GM10248 (cell line): ENCODE data around the gene ZFP91.

Source experiments
- CTCF ChIA-PET: fragments of 300-600 bp; sonication (Branson Sonifier 250); formaldehyde crosslinking; extraction: SDS; loops from one replicate; lab custom pipeline; 2021; ENCODE audit warnings: antibody characterized with exemption; lab: Yijun Ruan, JAX
- POLR2A ChIA-PET: fragments of 350-650 bp; sonication (Branson Sonifier 250); formaldehyde crosslinking; extraction: SDS; loops from one replicate; lab custom pipeline; 2020; ENCODE audit warnings: antibody characterized with exemption; lab: Yijun Ruan, JAX
- DNase-seq: peaks from one replicate; pipeline ENCODE4 v3.0.0; 2012; ENCODE audit errors: extremely low spot score
- TF ChIP-seq, protein P1 (sequence below): IDR thresholded peaks from 2 replicates; pipeline ENCODE4 v1.5.1; 2012; ENCODE audit warnings: mild to moderate bottlenecking, low read depth; ENCODE audit errors: extremely low read depth, missing control alignments, control extremely low read depth

Gene ZFP91

DNA sequence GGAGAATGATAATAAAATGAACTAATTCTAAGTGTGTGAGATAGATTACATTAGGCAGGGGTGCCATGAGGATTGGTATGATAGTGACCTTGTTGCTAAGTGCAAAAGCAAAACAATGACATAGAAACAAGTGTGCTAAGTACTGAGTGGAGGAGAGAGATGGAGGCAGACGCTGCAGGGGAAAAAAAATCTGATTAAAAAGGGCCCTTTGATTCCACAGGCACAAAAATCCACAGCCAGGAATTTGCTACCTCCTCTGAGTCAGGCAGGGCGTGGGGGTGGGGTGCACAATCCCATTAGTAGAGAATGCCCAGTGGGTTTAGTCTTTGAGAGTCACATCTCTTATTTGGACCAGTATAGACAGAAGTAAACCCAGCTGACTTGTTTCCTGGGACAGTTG lies 43.5 kb downstream of the ZFP91 start, which contains the start of gene CNTF:
Gene CNTF (plus strand): TSS at position 322 of the 400 bp plus-strand sequence. CDS start 88 bp downstream, outside the sequence.
- POLR2A ChIA-PET = no interaction called here
- CTCF ChIA-PET = interaction anchor here (1.0 to 2.6 kb wide), 7 partner anchors 8 to 166 kb away, joined by 3 to 25 read pairs (median 5); no protein-coding TSS in a partner anchor
- TF ChIP-seq, protein P1, sequence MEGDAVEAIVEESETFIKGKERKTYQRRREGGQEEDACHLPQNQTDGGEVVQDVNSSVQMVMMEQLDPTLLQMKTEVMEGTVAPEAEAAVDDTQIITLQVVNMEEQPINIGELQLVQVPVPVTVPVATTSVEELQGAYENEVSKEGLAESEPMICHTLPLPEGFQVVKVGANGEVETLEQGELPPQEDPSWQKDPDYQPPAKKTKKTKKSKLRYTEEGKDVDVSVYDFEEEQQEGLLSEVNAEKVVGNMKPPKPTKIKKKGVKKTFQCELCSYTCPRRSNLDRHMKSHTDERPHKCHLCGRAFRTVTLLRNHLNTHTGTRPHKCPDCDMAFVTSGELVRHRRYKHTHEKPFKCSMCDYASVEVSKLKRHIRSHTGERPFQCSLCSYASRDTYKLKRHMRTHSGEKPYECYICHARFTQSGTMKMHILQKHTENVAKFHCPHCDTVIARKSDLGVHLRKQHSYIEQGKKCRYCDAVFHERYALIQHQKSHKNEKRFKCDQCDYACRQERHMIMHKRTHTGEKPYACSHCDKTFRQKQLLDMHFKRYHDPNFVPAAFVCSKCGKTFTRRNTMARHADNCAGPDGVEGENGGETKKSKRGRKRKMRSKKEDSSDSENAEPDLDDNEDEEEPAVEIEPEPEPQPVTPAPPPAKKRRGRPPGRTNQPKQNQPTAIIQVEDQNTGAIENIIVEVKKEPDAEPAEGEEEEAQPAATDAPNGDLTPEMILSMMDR = no peak
- no peak for DNase-seq

DNA sequence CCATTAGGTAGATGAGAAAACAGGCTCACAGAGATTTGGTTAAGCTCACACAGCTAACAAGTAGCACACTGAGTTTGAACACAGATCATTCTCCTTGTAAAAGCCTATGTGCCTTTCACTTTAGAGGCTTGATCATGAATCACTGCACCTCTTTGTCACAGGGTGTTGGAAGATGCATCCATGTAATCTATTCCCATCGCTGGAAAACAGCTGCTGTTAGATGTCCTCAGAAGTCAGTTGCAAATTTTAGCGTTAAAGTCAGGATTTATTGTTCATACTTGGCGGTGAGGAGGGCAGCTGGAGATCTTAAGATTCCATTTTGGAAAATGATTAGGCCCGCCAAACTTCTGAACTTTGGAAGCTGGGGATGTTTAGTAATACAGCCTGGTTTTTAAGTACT lies 46.2 kb downstream of the ZFP91 start:
- DNase-seq = no peak
- CTCF ChIA-PET = interaction anchor here (1.0 kb wide), 1 partner anchor 57 kb away, joined by 3 read pairs; no protein-coding TSS in a partner anchor
- TF ChIP-seq, protein P1 = no peak
- POLR2A ChIA-PET = no interaction called here

DNA sequence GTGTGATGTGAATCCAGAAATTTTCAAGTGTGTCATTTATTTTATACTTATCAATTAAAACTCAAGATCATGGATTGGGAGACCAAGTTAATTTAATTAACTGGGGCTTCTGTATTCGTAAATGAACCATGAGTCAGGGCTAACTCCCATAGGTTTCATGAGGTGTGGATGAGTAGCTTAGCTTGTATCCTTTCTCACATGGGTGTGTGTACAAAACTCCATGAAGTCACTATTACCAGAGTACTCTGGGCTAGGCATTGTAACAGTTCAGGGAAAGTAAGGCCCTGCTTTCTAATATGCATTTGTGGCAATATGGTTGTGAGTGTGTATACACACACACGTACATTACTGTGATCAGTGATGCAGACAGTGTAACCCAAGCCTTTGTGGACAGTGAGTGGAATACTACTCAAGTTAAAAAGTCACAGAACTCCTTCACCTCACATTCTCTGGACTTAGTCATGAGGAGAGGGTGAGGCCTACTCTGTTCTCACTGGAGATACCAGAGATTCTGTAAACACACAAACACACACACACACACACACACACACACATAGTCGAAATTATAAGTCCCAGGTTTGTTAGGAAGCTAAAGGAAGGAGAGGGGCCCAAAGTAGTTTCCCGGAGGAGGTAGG lies 47.1 kb downstream of the ZFP91 start:
- POLR2A ChIA-PET = interaction anchor here (0.6 kb wide), 1 partner anchor 53 kb away, joined by 3 read pairs; no protein-coding TSS in a partner anchor
- CTCF ChIA-PET = interaction anchor here (0.6 to 1.6 kb wide), 4 partner anchors 8 to 42 kb away, joined by 3 to 4 read pairs (median 3); no protein-coding TSS in a partner anchor
- DNase-seq = no peak
- TF ChIP-seq, protein P1 = no peak

DNA sequence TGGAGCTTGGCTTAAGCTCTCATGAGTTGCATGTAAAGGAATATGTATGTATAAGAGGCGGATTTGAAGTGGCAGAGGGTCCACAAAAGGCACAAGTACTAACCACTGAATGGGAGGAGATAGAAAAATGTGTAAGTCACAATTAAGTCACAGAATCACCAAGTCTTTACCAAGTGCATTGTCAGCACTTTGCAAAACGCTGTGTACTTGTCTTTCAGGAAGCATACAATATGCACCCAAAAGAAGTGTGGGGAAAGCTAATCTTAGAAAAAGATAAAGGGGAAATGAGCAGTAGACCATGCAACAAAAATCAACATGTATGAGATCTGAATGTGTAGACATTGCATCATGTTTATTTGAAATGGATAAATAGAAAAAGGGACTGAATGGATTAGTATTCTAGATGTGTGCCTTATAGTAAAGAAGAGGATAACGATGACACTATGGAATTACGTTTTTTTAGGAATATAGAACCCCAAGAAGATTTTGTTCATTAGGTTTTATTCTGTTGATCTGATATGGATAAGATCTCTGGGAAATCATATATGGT lies 48.1 kb downstream of the ZFP91 start:
- ChIA-PET CTCF (interaction anchor here (0.8 to 8.1 kb wide), 7 partner anchors 9 to 59 kb away, joined by 3 to 93 read pairs (median 36); no protein-coding TSS in a partner anchor), POLR2A (interaction anchor here (0.6 kb wide), 1 partner anchor 54 kb away, joined by 3 read pairs; no protein-coding TSS in a partner anchor)
- TF ChIP-seq, protein P1 = no peak
- no peak for DNase-seq

DNA sequence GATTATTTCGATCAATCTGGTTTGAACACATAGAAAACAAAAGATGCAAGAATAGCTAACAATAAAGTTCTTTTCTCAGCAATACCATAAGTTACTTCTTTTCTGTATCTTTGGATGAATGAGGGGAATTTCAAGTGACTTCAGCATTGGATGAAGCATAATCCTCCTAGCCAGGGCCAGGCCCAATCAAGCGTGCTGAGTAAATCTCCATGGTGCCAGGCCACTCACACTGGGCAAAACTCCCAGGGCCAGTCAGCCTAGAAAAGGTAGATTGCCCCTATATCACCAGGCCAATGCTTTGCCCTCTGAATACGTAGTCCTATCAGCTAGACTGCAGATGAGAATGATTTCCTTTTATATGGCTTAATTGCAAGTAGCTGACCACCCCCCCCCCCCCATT lies 49.6 kb downstream of the ZFP91 start:
- TF ChIP-seq, protein P1 = no peak
- no peak for DNase-seq
- ChIA-PET CTCF (interaction anchor here (1.1 to 8.1 kb wide), 15 partner anchors 10 to 529 kb away, joined by 3 to 93 read pairs (median 19); partner anchors contain the start of gene ZFP91), POLR2A (no interaction called here)

DNA sequence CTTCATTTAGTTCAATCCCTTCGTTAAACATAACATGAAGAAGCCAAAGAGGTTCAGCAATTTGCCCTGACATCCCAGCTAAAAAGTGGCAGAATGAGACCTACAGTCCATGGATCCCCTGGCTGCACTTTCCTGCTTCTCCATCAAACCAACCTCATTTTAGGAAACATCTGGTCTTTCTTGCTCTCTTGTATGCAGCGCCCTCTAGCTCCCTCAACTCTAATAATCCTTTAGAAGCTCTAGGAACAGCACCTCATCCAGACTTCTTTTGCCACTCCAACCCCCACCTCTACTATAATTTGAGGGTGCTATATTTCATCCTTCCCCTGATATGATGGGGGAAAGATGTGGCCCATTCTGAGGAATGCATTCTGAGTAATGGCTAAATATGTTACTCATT lies 51.0 kb downstream of the ZFP91 start:
- ChIA-PET POLR2A (interaction anchor here (0.6 to 0.8 kb wide), 2 partner anchors 9 to 24 kb away, joined by 3 read pairs; no protein-coding TSS in a partner anchor), CTCF (interaction anchor here (0.6 to 8.1 kb wide), 41 partner anchors 8 to 989 kb away, joined by 3 to 93 read pairs (median 6); partner anchors contain the start of genes CNTF and ZFP91)
- peak; percentile 58 for DNase-seq
- TF ChIP-seq, protein P1 = peak; percentile 69
